ENCODE results near the gene TMEM169.

DNA sequence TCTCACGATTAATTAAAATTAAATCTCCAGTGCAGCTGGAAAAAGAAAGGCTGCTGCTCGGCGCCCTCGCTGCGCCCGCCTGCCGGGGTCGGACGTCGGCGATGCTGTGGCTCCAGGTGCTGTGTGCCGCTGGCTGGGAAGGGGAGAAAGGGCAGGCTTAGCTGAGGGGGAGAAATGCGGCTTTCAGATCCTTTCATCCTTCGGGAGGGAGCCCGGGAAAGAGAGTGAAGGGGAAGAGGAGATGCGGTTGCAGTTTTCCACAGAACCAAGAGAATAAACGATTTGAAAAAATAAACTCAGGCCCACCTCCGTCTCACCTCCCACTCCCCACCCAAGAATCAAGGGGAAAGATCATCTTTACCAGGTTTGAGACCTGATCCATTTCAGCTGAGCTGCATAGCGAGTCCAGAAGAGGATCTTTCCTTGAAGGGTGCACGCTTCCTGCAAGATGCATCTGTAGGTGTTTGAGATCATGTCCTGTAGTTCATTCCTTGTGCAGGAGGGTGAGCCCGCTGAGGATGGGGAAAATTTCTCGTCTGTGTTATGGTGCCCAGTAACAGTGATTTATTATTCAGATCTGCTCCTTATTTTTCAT, 495 bp downstream of the TMEM169 start:
- TF ChIP-seq, protein P1, sequence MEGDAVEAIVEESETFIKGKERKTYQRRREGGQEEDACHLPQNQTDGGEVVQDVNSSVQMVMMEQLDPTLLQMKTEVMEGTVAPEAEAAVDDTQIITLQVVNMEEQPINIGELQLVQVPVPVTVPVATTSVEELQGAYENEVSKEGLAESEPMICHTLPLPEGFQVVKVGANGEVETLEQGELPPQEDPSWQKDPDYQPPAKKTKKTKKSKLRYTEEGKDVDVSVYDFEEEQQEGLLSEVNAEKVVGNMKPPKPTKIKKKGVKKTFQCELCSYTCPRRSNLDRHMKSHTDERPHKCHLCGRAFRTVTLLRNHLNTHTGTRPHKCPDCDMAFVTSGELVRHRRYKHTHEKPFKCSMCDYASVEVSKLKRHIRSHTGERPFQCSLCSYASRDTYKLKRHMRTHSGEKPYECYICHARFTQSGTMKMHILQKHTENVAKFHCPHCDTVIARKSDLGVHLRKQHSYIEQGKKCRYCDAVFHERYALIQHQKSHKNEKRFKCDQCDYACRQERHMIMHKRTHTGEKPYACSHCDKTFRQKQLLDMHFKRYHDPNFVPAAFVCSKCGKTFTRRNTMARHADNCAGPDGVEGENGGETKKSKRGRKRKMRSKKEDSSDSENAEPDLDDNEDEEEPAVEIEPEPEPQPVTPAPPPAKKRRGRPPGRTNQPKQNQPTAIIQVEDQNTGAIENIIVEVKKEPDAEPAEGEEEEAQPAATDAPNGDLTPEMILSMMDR (IDR thresholded peaks at IDR 0.05; ENCODE audit: low read length) = no peak
- TF ChIP-seq EZH2 (IDR thresholded peaks at IDR 0.05; ENCODE audit: borderline replicate concordance, low read length) = no peak
